NCI-H187 treated with DMSO at 0.1 percent for 48 hours (cell line): ENCODE results near the gene ARFGAP3.

ENCODE experiments used
- DNase-seq: peaks from one replicate; lab custom pipeline; 2025; lab: John Stamatoyannopoulos, UW

Gene ARFGAP3

DNA sequence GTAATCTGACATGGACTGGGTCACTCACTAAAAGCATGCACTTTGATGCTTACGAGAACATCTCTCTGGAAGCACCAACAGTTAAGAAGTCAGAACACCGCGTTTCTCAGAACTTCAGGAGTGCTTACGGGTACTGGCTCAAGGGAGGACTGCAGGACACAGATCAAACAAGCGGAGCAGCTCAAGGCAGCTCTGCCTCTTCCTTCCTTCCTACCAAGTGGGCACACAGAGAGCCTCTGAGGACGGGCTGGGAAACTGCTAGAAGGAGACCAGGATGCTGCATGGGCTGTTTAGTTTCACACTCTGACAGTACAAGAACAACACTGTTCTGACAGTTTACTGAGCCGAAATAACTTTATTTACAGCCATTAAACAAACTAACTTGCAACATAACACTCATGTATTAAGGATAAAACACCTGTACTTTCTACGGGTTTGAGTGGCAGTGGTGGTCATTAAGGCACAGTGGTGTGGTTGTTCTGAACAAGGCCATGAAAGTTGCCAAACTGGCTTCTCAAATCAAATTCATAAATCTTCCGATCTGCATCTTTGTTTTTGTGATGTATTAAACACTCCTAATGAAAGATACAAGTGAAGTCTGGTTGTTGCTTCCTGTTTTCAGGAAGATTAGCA, 37.5 kb downstream of the ARFGAP3 start:
- DNase-seq: no peak

DNA sequence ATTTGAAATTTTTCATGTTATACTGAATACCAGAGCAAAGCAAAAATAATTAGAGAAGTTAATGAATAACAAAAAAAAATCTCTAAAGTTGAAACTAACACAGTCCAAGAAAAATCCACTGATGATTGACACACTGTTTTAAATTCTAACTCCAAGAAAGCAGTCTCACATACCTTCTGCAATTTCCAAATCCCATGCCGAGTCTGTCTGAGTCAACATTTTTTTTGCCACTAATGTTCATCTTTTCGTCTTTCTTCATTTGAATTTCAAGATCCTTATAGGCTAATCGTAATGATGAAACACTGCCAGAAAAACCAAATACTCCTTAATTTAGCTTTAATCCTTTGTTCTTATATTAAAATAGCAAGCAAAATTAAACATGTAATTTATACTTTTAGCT, 39.5 kb downstream of the ARFGAP3 start:
- DNase-seq: no peak

DNA sequence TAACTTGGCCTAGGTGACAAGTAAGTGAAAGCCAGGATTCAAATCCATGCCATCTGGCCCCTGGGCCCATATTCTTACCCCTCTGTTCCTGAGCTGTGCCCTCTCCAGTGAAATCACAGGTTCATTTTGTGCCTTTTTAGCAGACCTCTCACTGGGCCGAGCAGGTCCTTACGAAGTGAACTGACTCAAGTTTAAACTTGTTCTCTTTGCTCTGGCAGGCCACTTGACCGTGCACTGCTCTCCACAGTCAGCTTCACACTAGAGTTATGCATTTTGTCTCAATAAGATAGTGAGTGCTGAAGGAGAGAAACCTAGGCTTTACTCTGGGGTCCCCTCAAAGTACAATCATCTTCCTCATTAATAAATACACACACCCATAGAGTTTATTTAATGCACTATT, 40.7 kb downstream of the ARFGAP3 start:
- DNase-seq: no peak

DNA sequence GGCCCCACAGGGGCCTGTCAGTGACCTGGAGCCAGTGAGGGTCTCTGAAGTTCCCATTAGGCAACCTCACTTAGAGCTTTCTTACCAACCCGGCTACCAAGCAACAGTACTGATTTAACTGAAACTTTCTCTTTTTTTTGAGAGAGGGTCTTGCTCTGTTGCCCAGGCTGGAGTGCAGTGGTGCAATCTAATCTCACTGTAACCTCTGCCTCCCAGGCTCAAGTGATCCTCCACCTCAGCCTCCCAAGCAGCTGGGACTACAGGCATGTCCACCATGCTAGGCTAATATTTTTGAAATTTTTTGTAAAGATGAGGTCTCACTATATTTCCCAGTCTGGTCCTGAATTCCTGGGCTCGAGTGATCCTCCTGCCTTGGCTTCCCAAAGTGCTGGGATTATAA, 42.5 kb downstream of the ARFGAP3 start:
- no peak for DNase-seq

DNA sequence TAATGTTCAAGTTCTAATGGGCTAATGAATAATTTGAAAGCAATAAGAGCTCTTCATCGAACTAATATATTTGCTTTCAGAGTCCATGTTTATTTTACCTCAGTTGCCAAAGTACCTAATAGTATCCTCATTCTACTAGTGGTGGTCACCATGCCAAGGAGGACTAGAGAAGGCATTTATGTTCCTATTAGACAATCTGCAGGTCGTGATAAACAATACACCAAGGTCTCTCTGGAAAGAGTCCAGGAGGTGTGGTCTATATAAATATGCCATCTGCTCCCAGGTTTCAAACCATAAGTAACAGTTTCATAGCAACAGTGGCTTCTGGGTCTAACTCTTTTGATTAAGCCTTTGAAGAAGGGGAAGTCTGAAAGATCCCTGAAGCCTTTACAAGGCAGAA, 42.9 kb downstream of the ARFGAP3 start:
- no peak for DNase-seq

DNA sequence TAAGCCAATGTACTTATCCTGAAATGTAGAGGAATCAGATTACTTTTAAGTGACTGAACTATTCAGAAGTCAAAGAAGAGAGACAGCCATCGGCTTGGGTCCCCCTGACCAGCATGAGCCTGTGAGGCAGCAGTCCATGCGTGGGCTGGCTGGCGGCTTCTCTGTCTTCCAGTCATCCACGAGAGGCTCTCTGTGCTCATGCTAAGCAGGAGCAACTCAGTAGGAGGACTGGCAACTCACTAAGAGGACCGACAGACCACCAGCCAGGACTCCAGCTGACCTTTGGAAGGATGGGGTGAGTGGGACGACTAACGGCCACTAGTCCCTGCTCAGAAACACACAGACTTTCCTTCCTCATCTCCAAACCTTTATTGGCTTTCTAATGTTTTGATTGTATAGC, 43.6 kb downstream of the ARFGAP3 start:
- DNase-seq: no peak

DNA sequence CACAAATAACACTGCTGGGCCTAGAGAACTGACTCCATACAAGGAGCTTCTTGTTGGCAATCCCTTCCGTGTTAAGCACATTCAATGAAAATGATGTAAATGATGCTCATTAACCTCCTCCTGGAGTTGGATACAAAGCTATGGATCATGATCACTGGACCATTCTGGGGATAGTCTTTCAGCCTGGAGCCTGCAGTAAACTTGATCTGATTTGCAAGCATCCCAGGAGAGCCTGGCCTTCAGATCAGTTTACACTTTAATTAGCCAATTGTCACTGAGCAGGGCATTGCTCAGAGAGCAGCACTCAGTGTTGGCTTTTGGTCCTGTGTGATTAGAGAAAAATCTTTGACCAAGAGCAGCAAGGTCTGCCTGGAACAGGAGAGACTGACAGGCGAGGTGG, 45.6 kb downstream of the ARFGAP3 start:
- DNase-seq: no peak

DNA sequence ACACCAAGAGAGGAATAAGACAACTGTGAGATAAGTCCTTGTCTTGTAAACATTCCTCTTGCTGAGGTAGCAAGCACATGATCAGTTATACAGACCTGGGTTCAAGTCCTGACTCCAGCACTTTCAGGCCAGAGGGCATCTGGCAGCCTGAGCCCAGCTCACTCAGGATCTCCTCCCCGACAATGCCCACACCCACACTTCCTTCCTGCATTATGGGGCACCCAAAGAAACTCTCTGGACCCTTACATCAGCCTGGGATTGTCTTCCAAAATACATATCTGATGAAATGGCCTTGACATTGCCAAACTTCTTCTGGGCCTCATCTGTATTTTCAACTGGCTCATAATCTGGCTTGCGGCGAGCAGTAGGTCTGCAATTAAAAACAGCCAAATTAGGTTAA, 48.6 kb downstream of the ARFGAP3 start:
- no peak for DNase-seq

DNA sequence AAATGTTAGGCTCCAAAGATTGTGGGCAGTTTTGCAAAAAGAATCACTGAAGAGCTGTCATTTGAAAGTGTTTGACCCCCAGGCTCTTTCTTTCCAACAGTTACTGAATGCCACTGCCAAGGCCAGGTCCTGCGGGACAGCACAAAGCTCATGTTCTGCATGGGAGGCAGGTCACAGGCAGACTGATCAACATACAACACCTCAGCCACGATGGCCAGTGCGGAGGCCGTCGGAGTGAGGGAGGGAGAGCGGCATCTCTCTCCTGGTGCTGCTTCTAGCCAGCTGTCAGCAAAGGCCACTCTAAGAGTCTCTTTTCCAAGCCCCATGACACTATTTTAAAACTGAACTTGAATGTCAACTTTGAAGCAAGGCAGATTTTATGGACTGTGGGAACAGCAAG, 49.9 kb downstream of the ARFGAP3 start:
- no peak for DNase-seq

DNA sequence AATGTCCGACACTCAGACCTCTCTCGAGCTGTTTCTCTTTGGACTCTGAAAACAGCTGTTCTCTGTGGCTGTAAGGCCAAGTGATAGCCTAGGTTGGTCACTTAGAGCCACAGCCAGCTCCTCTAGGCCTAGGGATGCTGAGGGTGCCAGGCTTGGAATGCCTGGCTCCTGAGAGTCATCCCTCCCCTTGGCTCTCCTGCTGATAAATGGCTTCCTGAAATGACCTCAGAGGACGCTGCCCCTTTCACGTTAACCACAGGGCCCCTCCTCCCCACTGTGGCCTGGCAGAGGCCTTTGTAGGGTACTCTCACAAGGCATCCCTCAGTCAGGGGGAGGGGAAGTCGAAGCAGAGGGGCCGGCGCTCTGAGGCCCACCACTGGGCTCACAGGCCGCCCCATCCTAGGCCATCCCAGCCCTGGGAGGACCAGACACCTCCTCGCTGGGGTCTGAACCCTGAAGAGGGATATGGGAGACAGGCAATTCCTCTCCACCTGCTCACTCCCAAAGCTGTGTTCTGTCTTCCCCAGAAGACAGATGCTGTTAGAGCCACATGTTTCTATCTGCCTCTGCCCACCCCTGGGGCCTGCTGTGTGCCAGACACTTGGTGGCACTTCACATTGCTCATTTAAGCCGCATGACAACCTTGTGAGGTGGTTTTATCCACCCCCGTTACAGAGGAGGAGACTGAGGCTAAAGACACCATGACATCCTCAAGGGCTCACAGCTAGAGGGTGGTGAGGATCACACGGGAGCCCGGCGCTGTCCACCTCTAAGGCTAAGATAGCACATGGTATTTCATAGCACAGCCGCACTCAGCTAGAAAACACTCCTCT, 50.9 kb downstream of the ARFGAP3 start:
- no peak for DNase-seq

DNA sequence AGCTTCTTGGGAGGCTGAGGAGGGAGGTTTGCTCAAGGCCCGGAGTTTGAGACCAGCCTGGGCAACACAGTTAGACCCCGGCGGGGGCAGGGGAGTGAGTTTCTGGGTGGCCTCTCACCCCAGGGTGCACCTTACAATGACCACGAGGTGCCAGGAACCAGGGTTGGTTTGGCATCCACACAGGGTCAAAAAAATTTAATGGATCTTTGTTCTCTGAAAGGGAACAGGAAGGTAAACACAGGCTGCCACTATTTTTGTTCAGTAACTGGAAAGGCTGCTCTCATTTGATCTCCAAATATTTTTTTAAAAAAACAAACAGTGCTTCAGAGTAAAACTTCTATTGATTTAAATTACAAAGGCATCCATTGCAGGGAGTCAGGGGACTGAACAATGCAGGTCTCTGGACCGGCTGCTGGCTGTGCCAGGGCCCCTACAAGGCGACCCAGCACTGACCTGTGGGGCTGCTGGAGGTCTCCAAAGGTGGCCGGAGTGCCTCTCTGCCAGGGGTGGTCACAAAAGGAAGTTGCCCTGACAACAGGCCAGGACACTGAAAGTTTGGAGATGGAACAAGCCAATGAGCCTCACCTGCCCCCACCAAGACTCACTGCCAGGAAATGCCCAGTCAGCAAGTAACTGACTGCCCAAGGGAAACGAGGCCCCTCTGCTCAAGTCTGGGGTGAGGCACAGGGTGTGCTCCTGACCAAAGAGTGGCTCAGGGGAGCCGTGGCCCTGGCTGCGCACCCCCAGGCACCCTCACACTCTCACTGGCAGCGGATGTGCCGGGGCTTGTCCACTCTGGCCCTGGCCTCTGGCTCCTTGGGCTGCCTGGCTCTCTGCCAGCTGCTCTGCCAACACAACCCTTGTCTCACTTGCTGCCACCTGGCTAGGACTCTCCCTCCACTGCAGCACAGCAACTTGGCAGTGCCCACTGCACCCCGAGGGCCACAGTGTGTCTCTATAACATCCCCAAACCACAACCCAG, 51.8 kb downstream of the ARFGAP3 start:
- no peak for DNase-seq

DNA sequence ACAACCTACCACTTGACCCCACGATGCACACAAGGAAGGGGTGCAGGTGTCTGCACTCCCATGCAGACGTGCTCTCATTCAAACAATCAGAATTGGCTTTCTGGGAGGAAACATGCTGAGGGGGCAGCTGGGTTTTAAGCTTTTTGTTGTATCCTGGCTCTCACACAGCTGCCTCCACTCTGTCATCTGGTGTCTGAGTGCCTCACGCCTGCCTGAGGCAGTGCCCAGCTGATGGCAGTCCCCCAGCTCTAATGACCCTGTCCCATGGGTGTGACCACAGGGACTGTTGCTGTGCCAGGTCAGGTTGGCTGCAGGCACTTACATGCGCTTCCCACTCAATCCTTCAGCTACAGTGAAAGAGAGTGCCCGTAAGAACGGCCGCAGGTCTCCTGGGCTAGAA, 53.7 kb downstream of the ARFGAP3 start:
- DNase-seq: no peak

DNA sequence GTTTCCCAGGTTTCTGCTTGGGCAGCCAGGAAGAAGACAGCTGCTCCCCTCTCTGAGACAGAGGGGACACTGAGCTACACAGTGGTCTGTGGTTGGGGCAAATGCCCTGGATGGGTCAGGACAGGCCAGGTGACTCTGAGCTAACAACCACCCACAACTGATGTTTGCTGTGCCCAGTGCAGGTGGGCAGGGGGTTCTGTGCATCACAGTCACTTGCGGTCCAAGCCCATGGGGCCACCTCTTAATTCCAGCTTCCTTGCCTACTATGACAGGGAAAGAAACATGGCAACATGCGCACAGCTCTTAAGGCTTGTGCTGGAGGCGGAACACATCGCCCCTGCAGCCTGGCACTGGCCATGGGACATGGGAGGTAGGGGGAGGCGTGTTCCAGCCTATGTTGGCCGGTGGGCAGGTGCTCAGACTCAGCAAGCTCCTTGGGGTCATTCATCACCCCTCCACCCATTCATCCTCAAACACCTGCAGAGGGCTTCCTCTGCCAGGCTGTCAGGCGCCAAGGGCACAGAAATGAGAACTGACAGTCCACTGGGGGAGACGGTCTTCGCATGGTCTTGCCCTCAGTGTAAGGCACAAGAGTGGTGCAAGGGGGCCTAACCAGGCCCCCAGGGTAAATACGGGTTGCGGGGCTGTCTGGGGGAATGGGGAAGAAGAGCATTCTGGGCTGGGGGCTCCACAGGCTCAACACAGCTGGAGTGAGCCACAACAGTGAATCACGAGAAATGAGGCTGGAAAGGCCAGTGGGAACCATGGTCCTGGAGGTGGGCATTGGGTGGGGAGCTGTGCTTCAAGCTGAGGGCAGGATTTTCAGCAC, 55.6 kb downstream of the ARFGAP3 start:
- no peak for DNase-seq

DNA sequence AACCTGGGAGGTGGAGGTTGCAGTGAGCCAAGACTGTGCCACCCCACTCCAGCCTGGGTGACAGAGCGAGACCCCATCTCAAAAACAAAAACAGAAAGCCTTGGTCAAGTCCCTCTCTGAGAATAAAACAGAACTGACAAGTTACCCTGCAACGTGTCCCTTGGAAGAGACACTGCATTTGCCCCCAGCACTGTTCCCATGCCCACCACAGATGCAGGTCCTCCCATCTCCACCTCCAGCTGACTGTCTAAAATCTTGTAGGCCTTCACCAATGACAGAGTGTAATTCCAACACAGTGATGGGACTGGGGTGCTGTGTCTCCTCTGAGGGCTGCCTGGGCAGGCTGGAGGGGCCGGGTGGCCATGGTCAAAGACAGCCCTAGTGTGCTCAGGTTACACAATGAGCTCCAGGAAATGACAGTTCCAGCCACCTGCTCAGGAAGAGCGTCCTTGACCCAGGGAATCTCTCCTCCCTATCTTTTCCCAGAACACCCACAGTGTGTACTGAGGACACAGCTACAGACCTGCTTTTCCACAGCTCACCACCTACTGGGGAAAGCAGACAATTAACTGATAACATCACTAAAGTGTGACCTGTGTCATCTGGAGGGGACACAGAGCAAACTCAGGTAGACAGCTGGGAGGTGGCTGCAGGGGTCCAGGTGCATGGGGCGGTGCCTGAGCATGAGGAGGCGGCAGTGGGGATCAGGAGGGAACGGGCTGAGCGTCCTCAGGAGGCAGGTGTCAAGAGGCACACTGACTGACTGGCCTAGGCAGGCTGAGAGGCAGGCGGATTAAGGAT, 56.4 kb downstream of the ARFGAP3 start:
- peak; percentile 24 for DNase-seq

DNA sequence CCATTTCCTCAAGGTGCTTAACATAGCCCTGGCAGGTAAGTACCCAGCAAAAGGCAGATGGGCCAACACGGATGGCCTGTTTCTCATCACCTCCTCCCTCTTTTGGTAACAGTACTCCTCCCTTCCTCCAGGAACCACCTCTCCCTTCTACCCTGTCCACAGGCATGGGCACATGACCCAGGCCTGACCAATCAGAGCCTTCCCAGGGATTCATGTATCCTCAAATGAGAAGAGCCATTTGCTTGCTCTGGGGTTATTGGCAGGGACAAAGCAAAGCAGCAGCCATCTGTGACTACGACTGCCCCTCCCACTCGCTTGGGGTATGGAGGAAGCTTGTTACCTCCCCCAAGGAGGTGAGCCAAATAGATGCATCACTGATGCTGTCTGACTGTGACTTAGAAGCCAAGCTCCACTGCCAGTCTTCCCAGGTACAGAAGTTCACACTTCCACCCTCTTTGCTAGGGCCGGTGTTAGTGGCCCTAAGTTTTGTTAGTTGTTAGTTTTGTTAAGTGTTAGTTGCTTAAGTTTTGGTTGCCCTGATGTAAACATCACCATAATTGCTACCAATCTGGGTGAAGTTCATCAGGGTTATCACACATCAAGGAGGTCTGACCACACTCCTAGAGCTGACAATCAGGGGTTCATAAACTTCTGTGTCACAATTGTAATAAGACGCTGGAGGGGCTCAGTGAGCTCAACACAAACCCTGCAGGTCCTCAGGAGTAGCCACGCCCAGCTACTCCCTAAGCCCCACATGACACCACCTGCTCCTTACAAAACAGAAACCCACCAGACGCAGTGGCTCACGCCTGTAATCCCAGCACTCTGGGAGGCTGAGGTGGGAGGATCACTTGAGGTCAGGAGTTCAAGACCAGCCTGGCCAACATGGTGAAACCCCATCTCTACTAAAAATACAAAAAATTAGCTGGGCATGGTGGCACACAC, 57.3 kb downstream of the ARFGAP3 start:
- no peak for DNase-seq

DNA sequence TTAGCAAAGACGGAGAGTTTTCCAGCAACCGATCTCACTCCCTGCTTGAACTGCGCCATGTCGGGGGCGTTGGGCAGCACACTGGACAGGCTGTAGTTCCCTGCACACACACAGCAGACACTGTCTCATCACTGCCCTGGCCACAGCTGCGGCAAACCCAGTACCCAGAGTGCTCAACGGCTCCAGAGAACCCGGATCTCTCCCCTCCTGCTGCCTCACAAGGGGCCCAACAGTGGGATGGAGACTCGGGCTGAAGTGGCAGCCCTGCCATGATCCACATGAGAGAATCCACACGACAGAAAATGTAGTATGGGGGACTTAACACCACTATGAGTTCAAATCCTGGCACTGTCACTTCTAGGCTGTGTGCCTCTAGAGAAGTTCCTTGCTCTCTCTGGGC, 58.0 kb downstream of the ARFGAP3 start:
- no peak for DNase-seq

DNA sequence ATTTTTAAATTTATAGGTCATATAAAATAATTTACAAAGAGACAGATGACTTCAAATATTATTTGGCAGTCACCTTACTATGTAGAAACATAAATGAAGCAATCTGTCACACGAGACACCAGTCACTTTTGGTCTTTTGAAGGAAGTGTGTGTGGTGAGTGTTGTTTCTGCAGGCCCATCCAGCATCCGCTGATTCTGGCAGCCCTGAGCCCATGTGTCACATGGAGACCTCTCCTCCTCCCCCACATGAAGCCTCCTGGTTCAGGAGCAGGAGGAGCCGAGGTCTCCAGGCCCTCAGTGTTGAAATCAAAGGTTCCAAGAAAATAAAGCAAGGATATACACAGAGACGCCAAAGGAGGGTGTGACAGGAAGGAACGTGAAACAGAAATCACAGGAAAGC, 60.1 kb downstream of the ARFGAP3 start:
- DNase-seq: no peak

DNA sequence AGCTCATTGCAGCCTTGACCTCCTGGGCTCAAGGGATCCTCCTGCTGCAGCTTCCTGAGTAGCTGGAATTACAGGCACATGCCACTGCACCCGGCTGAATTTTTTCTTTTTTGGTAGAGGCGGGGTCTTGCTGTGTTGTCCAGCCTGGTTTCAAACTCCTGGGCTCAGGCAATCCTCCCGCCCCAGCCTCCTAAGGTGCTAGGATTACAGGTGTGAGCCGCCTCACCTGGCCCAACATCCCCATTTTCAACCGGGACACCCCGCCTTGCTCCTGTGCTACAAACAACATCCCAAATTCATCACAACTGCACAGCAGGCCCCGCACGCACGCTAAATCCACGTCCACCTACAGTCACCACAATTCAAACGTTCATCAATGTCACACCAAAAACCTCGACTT, 61.0 kb downstream of the ARFGAP3 start:
- DNase-seq: no peak
